Neural progenitor cell (in vitro differentiated cells): ENCODE results near the gene KRT2. TPM values are rescaled to one million over a fixed set of nuclear protein-coding genes. Genes with fewer than 3 reads are reported as not detected.

ENCODE experiments used
- DNase-seq: peaks from one replicate; pipeline ENCODE4 v3.0.0-alpha.2; 2016; ENCODE audit warnings: low spot score
- H2AFZ ChIP-seq: fragments of 200-600 bp; sonication (generic); replicated peaks from 2 replicates; pipeline ENCODE4 v1.6.1; 2016; ENCODE audit warnings: antibody characterized with exemption
- H3F3A ChIP-seq: fragments of 200-600 bp; sonication (generic); 2 replicates; pipeline ENCODE4 v1.6.1; 2016; ENCODE audit warnings: antibody characterized with exemption, low read depth
- H3K27ac ChIP-seq: fragments of 200-600 bp; sonication (generic); 2 replicates; pipeline ENCODE4 v1.5.1; 2016; ENCODE audit warnings: mild to moderate bottlenecking
- H3K27me3 ChIP-seq: fragments of 200-600 bp; sonication (generic); 2 replicates; pipeline ENCODE4 v1.6.1; 2016; ENCODE audit warnings: mild to moderate bottlenecking, moderate library complexity
- H3K36me3 ChIP-seq: fragments of 200-600 bp; sonication (generic); 2 replicates; pipeline ENCODE4 v1.5.1; 2016
- H3K4me1 ChIP-seq: fragments of 200-600 bp; sonication (generic); 2 replicates; pipeline ENCODE4 v1.6.1; 2016; ENCODE audit warnings: mixed run types
- H3K4me2 ChIP-seq: fragments of 200-600 bp; sonication (generic); 2 replicates; pipeline ENCODE4 v1.6.1; 2016
- H3K4me3 ChIP-seq: fragments of 200-600 bp; sonication (generic); 2 replicates; pipeline ENCODE4 v1.5.1; 2016
- H3K79me2 ChIP-seq: fragments of 200-600 bp; sonication (generic); 2 replicates; pipeline ENCODE4 v1.6.1; 2016; ENCODE audit warnings: low read depth
- H3K9ac ChIP-seq: fragments of 200-600 bp; sonication (generic); 2 replicates; pipeline ENCODE4 v1.6.1; 2016
- H3K9me3 ChIP-seq: fragments of 200-600 bp; sonication (generic); 2 replicates; pipeline ENCODE4 v1.5.1; 2016; ENCODE audit warnings: low read depth
- H4K20me1 ChIP-seq: fragments of 200-600 bp; sonication (generic); 2 replicates; pipeline ENCODE4 v1.6.1; 2016; ENCODE audit warnings: low read depth
- H3K27ac Mint-ChIP-seq: 3 replicates; pipeline ENCODE4 v1.8.0; 2021; ENCODE audit warnings: mixed read lengths
- H3K27me3 Mint-ChIP-seq: 2 replicates; pipeline ENCODE4 v1.8.0; 2022; ENCODE audit warnings: low read depth, mild to moderate bottlenecking, inconsistent platforms, moderate library complexity, mixed read lengths; ENCODE audit not compliant: insufficient read depth
- H3K36me3 Mint-ChIP-seq: 3 replicates; pipeline ENCODE4 v1.8.0; 2021; ENCODE audit warnings: mixed read lengths
- H3K4me1 Mint-ChIP-seq: 3 replicates; pipeline ENCODE4 v1.8.0; 2021; ENCODE audit warnings: mixed read lengths
- H3K4me3 Mint-ChIP-seq: 3 replicates; pipeline ENCODE4 v1.8.0; 2021; ENCODE audit warnings: mild to moderate bottlenecking, moderate library complexity, mixed read lengths
- H3K9me3 Mint-ChIP-seq: 3 replicates; pipeline ENCODE4 v1.8.0; 2020; ENCODE audit warnings: mixed read lengths
- CTCF ChIP-seq: fragments of 200-600 bp; sonication (generic); IDR thresholded peaks from 2 replicates; pipeline ENCODE4 v1.5.1; 2017; ENCODE audit warnings: antibody characterized with exemption, mild to moderate bottlenecking
- EZH2 ChIP-seq: fragments of 200-600 bp; sonication (generic); IDR thresholded peaks from 2 replicates; pipeline ENCODE4 v1.6.1; 2017; ENCODE audit warnings: antibody characterized with exemption, mild to moderate bottlenecking, moderate library complexity
- EZH2phosphoT487 ChIP-seq: fragments of 200-600 bp; sonication (generic); IDR thresholded peaks from 2 replicates; pipeline ENCODE4 v1.6.1; 2017; ENCODE audit warnings: antibody characterized with exemption
- total RNA-seq: library from RNA; depleted of rRNA; stranded (reverse); fragments of >200 nt; gene quantifications from 2 replicates; pipeline ENCODE4 v1.2.3, GENCODE V29; 2015; ENCODE audit warnings: low replicate concordance

Gene KRT2
- total RNA-seq, 1 donor from 2014 or later, result not detected

- no peaks in the 10 kb centered on the region for H3K79me2 ChIP-seq
- peak; percentile 64 for DNase-seq
- peak overlapping the region; percentile 72 for H2AFZ ChIP-seq
- no peaks in the 10 kb centered on the region for H3K36me3 Mint-ChIP-seq
- H3K4me1 Mint-ChIP-seq, result peaks cover 17% of the 10 kb centered on the region
- no peak for TF ChIP-seq EZH2
- TF ChIP-seq EZH2phosphoT487, result no peak
- TF ChIP-seq CTCF, result peak; percentile 53
- H3K27ac ChIP-seq, result no peak overlapping the region
- no peaks in the 10 kb centered on the region for H3K36me3 ChIP-seq
- no peak overlapping the region for H3K4me3 ChIP-seq
- no peak overlapping the region for H3K9ac ChIP-seq
- no peaks in the 10 kb centered on the region for H4K20me1 ChIP-seq
- no peak overlapping the region for H3K4me2 ChIP-seq
- H3K4me3 Mint-ChIP-seq, result peak overlapping the region; percentile 57
- H3K4me1 ChIP-seq, result peaks cover 8% of the 10 kb centered on the region
- H3K9me3 ChIP-seq, result no peaks in the 10 kb centered on the region
- no peaks in the 10 kb centered on the region for H3K9me3 Mint-ChIP-seq
- H3K27me3 ChIP-seq, result peaks cover 60% of the 10 kb centered on the region
- no peak overlapping the region for H3K27ac Mint-ChIP-seq
- H3K27me3 Mint-ChIP-seq, result peaks cover 33% of the 10 kb centered on the region
- H3F3A ChIP-seq, result peaks cover 8% of the 10 kb centered on the region
These were observed 40.2 kb upstream of the KRT2 start for GRCh38 chr12:52692254-52692653.

GRCh38 chr12:52691841-52692150 is 39.8 kb upstream of the KRT2 start:
- Histone ChIP-seq H3K36me3 (no peaks in the 10 kb centered on the region), H3K4me1 (peaks cover 8% of the 10 kb centered on the region), H3K4me3 (no peak overlapping the region), H3K9me3 (no peaks in the 10 kb centered on the region), H3K79me2 (no peaks in the 10 kb centered on the region), H3F3A (peaks cover 8% of the 10 kb centered on the region), H4K20me1 (no peaks in the 10 kb centered on the region), H3K27me3 (peaks cover 62% of the 10 kb centered on the region), H2AFZ (no peak overlapping the region), H3K4me2 (no peak overlapping the region), H3K9ac (no peak overlapping the region), H3K27ac (no peak overlapping the region)
- TF ChIP-seq EZH2 (no peak), CTCF (no peak), EZH2phosphoT487 (no peak)
- no peaks in the 10 kb centered on the region for H3K36me3 Mint-ChIP-seq
- no peaks in the 10 kb centered on the region for H3K9me3 Mint-ChIP-seq
- H3K4me3 Mint-ChIP-seq, result no peak overlapping the region
- H3K27ac Mint-ChIP-seq, result no peak overlapping the region
- peaks cover 17% of the 10 kb centered on the region for H3K4me1 Mint-ChIP-seq
- no peak for DNase-seq
- H3K27me3 Mint-ChIP-seq, result peaks cover 36% of the 10 kb centered on the region

DNA sequence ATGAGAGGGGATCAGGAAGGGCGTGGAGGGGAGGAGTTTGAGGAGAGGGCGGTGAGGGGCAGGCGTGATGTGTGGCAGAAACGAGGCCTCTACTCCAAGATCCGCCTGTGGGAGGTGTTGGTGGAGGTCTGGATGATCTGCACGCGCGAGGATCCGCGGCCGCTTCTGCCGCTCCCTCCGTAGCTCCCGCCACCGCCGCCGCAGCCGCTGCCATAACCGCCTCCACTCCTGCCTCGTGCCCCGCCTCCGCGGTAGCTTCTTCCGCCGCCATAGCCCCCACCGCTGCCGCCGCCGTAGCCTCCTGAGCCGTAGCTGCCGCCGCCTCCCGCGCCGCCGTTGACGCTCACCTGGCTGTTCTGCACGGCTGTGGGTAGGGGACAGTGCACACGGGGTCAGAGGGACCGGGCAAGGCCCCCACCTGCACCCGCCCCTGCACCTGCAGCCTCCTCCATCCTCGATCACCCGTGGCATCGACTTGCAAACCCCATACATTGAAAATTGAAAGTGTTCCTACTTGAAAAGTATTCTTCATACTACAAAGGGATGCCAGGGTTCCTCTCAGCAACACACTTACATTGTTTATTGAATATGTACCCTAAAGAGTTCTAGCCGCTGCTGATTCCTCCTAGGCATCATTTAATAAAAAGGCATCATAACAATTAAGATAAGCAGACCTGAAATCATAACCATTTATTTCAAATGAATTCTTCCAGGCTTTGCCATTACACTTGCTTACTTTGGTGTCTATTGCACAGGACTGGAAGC is 39.2 kb upstream of the KRT2 start:
- TF ChIP-seq CTCF (no peak), EZH2phosphoT487 (peak; percentile 38), EZH2 (peak; percentile 50)
- no peaks in the 10 kb centered on the region for H3K9me3 ChIP-seq
- no peak overlapping the region for H3K9ac ChIP-seq
- H3K27me3 ChIP-seq, result peaks cover 67% of the 10 kb centered on the region
- peak; percentile 70 for DNase-seq
- no peaks in the 10 kb centered on the region for H4K20me1 ChIP-seq
- peaks cover 34% of the 10 kb centered on the region for H3K27me3 Mint-ChIP-seq
- H3K79me2 ChIP-seq, result no peaks in the 10 kb centered on the region
- H3K36me3 ChIP-seq, result no peaks in the 10 kb centered on the region
- peak overlapping the region; percentile 39 for H3K4me3 ChIP-seq
- H3K4me1 Mint-ChIP-seq, result peaks cover 17% of the 10 kb centered on the region
- H2AFZ ChIP-seq, result peak overlapping the region; percentile 96
- peaks cover 8% of the 10 kb centered on the region for H3F3A ChIP-seq
- H3K4me3 Mint-ChIP-seq, result peak overlapping the region; percentile 75
- peaks cover 8% of the 10 kb centered on the region for H3K4me1 ChIP-seq
- no peak overlapping the region for H3K27ac ChIP-seq
- peak overlapping the region; percentile 80 for H3K4me2 ChIP-seq
- H3K27ac Mint-ChIP-seq, result no peak overlapping the region
- no peaks in the 10 kb centered on the region for H3K36me3 Mint-ChIP-seq
- no peaks in the 10 kb centered on the region for H3K9me3 Mint-ChIP-seq
